ENCODE data around the gene UBE2L5.
A peak's percentile ranks its signal among the peaks of the same experiment; 100 is the strongest.

The UBE2L5 gene

GRCh38 chr13:30415430-30416030 is 6.8 kb upstream of the UBE2L5 start:
- peaks cover 14% of the 10 kb centered on the region for H3K4me1 Mint-ChIP-seq (ENCODE audit: low read depth)
- H3K4me3 Mint-ChIP-seq = peak overlapping the region; percentile 15
- H3K27ac Mint-ChIP-seq = no peak overlapping the region
- H3K36me3 Mint-ChIP-seq (ENCODE audit: low read depth) = no peaks in the 10 kb centered on the region
- no peak for DNase-seq (ENCODE audit: low spot score)
- no peaks in the 10 kb centered on the region for H3K27me3 Mint-ChIP-seq (ENCODE audit: low read depth)
- no peaks in the 10 kb centered on the region for H3K9me3 Mint-ChIP-seq

- H3K27me3 Mint-ChIP-seq (ENCODE audit: low read depth) = no peaks in the 10 kb centered on the region
- H3K36me3 Mint-ChIP-seq (ENCODE audit: low read depth) = no peaks in the 10 kb centered on the region
- H3K27ac Mint-ChIP-seq = no peak overlapping the region
- H3K4me1 Mint-ChIP-seq (ENCODE audit: low read depth) = peaks cover 22% of the 10 kb centered on the region
- H3K9me3 Mint-ChIP-seq = no peaks in the 10 kb centered on the region
- no peak overlapping the region for H3K4me3 Mint-ChIP-seq
- no peak for DNase-seq (ENCODE audit: low spot score)
Observed at GRCh38 chr13:30416471-30416870, 5.8 kb upstream of the UBE2L5 start.

GRCh38 chr13:30418075-30418716 is 4.1 kb upstream of the UBE2L5 start:
- Mint-ChIP-seq H3K4me1 (ENCODE audit: low read depth) (peaks cover 23% of the 10 kb centered on the region), H3K4me3 (no peak overlapping the region), H3K27ac (no peak overlapping the region)

GRCh38 chr13:30418717-30419459 is 3.4 kb upstream of the UBE2L5 start:
- no peak for DNase-seq (ENCODE audit: low spot score)
- Mint-ChIP-seq H3K27ac (no peak overlapping the region), H3K4me3 (no peak overlapping the region), H3K27me3 (ENCODE audit: low read depth) (no peaks in the 10 kb centered on the region), H3K9me3 (no peaks in the 10 kb centered on the region), H3K4me1 (ENCODE audit: low read depth) (peaks cover 23% of the 10 kb centered on the region), H3K36me3 (ENCODE audit: low read depth) (no peaks in the 10 kb centered on the region)

More at GRCh38 chr13:30418075-30418716, 4.1 kb upstream of the UBE2L5 start:
- H3K36me3 Mint-ChIP-seq (ENCODE audit: low read depth) = no peaks in the 10 kb centered on the region
- no peaks in the 10 kb centered on the region for H3K27me3 Mint-ChIP-seq (ENCODE audit: low read depth)
- H3K9me3 Mint-ChIP-seq = no peaks in the 10 kb centered on the region
- no peak for DNase-seq (ENCODE audit: low spot score)

GRCh38 chr13:30421093-30422053 is 920 bp upstream of the UBE2L5 start:
- Mint-ChIP-seq H3K27me3 (ENCODE audit: low read depth) (no peaks in the 10 kb centered on the region), H3K9me3 (no peaks in the 10 kb centered on the region), H3K36me3 (ENCODE audit: low read depth) (no peaks in the 10 kb centered on the region), H3K27ac (peak overlapping the region; percentile 76), H3K4me1 (ENCODE audit: low read depth) (peaks cover 13% of the 10 kb centered on the region), H3K4me3 (peak overlapping the region; percentile 88)
- DNase-seq (ENCODE audit: low spot score) = peak; percentile 53

- H3K27me3 Mint-ChIP-seq (ENCODE audit: low read depth) = no peaks in the 10 kb centered on the region
- H3K9me3 Mint-ChIP-seq = no peaks in the 10 kb centered on the region
- DNase-seq (ENCODE audit: low spot score) = no peak
- H3K4me1 Mint-ChIP-seq (ENCODE audit: low read depth) = peaks cover 13% of the 10 kb centered on the region
- no peak overlapping the region for H3K27ac Mint-ChIP-seq
- no peaks in the 10 kb centered on the region for H3K36me3 Mint-ChIP-seq (ENCODE audit: low read depth)
- H3K4me3 Mint-ChIP-seq = no peak overlapping the region
Observed at GRCh38 chr13:30423891-30424290, 1.6 kb downstream of the UBE2L5 start.

- no peak for DNase-seq (ENCODE audit: low spot score)
- H3K4me3 Mint-ChIP-seq = no peak overlapping the region
- no peak overlapping the region for H3K27ac Mint-ChIP-seq
- no peaks in the 10 kb centered on the region for H3K36me3 Mint-ChIP-seq (ENCODE audit: low read depth)
- H3K27me3 Mint-ChIP-seq (ENCODE audit: low read depth) = peaks cover 2% of the 10 kb centered on the region
- H3K9me3 Mint-ChIP-seq = no peaks in the 10 kb centered on the region
- H3K4me1 Mint-ChIP-seq (ENCODE audit: low read depth) = peaks cover 22% of the 10 kb centered on the region
Observed at GRCh38 chr13:30429235-30429634, 6.9 kb downstream of the UBE2L5 start.

GRCh38 chr13:30429721-30430694 is 7.7 kb downstream of the UBE2L5 start:
- H3K36me3 Mint-ChIP-seq (ENCODE audit: low read depth) = no peaks in the 10 kb centered on the region
- H3K27ac Mint-ChIP-seq = peak overlapping the region; percentile 74
- H3K9me3 Mint-ChIP-seq = no peaks in the 10 kb centered on the region
- H3K4me1 Mint-ChIP-seq (ENCODE audit: low read depth) = peaks cover 22% of the 10 kb centered on the region
- H3K27me3 Mint-ChIP-seq (ENCODE audit: low read depth) = peaks cover 2% of the 10 kb centered on the region
- peak; percentile 53 for DNase-seq (ENCODE audit: low spot score)
- peak overlapping the region; percentile 65 for H3K4me3 Mint-ChIP-seq

GRCh38 chr13:30431269-30431940 is 9.1 kb downstream of the UBE2L5 start:
- Mint-ChIP-seq H3K4me3 (peak overlapping the region; percentile 0), H3K27me3 (ENCODE audit: low read depth) (peaks cover 8% of the 10 kb centered on the region), H3K4me1 (ENCODE audit: low read depth) (peaks cover 22% of the 10 kb centered on the region), H3K9me3 (no peaks in the 10 kb centered on the region), H3K27ac (no peak overlapping the region), H3K36me3 (ENCODE audit: low read depth) (no peaks in the 10 kb centered on the region)
- DNase-seq (ENCODE audit: low spot score) = no peak

GRCh38 chr13:30435911-30436451 is 13.7 kb downstream of the UBE2L5 start:
- Mint-ChIP-seq H3K4me3 (no peak overlapping the region), H3K4me1 (ENCODE audit: low read depth) (peaks cover 12% of the 10 kb centered on the region), H3K36me3 (ENCODE audit: low read depth) (peaks cover 1% of the 10 kb centered on the region), H3K27me3 (ENCODE audit: low read depth) (peaks cover 18% of the 10 kb centered on the region), H3K9me3 (no peaks in the 10 kb centered on the region), H3K27ac (no peak overlapping the region)
- DNase-seq (ENCODE audit: low spot score) = no peak

GRCh38 chr13:30437177-30437576 is 14.9 kb downstream of the UBE2L5 start:
- no peak overlapping the region for H3K4me3 Mint-ChIP-seq
- no peak for DNase-seq (ENCODE audit: low spot score)
- H3K27ac Mint-ChIP-seq = no peak overlapping the region
- no peaks in the 10 kb centered on the region for H3K9me3 Mint-ChIP-seq
- peaks cover 18% of the 10 kb centered on the region for H3K27me3 Mint-ChIP-seq (ENCODE audit: low read depth)
- peaks cover 1% of the 10 kb centered on the region for H3K36me3 Mint-ChIP-seq (ENCODE audit: low read depth)
- peaks cover 7% of the 10 kb centered on the region for H3K4me1 Mint-ChIP-seq (ENCODE audit: low read depth)

- Mint-ChIP-seq H3K27ac (no peak overlapping the region), H3K36me3 (ENCODE audit: low read depth) (peaks cover 1% of the 10 kb centered on the region), H3K4me1 (ENCODE audit: low read depth) (peaks cover 7% of the 10 kb centered on the region), H3K9me3 (no peaks in the 10 kb centered on the region), H3K4me3 (no peak overlapping the region), H3K27me3 (ENCODE audit: low read depth) (peaks cover 16% of the 10 kb centered on the region)
- no peak for DNase-seq (ENCODE audit: low spot score)
Observed at GRCh38 chr13:30438286-30438685, 16.0 kb downstream of the UBE2L5 start.

All from T-helper 2 cell treated with Interferon-gamma antibody and Interleukin-4, amounts not matched to agents 5 μg/mL and 100 μg/mL, for 36 hours (primary cell).